Measurements from ENCODE around the gene AGBL1. TPM values are rescaled to one million over a fixed set of nuclear protein-coding genes. Genes with fewer than 3 reads are reported as not detected.

AGBL1 gene
- total and polyA plus RNA-seq, 2 donors (not counting 3 experiments of a cell fraction or from before 2014, with no cell fraction given): not detected

DNA sequence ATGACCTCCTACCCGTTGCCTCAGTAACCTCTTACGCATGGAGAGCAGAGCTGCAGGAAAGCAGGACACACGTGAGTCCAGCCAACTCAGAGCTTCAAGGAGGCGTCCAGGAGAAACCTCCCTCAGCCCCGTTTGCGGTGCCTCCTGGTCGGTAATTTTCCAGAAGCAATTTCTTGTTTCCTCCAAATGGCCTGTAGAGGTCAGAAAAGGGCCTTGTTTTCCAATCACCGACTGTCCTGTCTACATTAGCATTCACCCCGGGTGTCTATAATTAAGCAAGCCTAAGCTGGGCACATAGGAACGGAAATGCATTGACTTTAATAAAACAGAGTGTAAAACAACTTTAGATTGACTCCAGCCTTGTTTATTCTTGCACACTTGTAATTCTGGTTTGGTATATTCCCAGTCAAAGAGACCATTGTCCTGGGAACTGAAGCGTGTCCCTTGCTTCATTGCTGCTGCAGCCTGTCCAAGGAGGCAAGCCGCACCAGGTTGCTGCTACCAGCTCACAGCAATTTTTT is 836.2 kb downstream of the AGBL1 start:
- FAIRE-seq (no peak), DNase-seq (ENCODE audit: low read depth, low spot score) (no peak)
- Histone ChIP-seq H3K27ac (ENCODE audit: insufficient read depth, low read depth, low read length) (no peak overlapping the region), H3K9ac (replicated peaks; ENCODE audit: extremely low read depth, insufficient read depth, low read length) (no peak overlapping the region), H3K79me2 (ENCODE audit: control insufficient read depth, insufficient read depth, low read length) (no peaks in the 10 kb centered on the region), H3K4me3 (replicated peaks in 1 of 3; ENCODE audit: insufficient read depth in 1 of 3, low read depth in 1 of 3, low read length in 3 of 3) (no peak overlapping the region), H3K9me3 (replicated peaks; ENCODE audit: control insufficient read depth, insufficient read depth, low read length) (no peaks in the 10 kb centered on the region), H3K27me3 (ENCODE audit: control insufficient read depth in 2 of 2, insufficient read depth in 2 of 2, low read length in 2 of 2) (no peaks in the 10 kb centered on the region), H4K20me1 (replicated peaks; ENCODE audit: control insufficient read depth, extremely low read depth, insufficient read depth, low read length) (no peaks in the 10 kb centered on the region), H3K4me2 (ENCODE audit: insufficient read depth, low read length) (no peak overlapping the region), H3K9me1 (replicated peaks; ENCODE audit: control insufficient read depth, extremely low read depth, insufficient read depth, low read length) (no peaks in the 10 kb centered on the region), H2AFZ (ENCODE audit: low read depth, low read length) (no peak overlapping the region), H3K4me1 (ENCODE audit: control insufficient read depth, extremely low read depth, insufficient read depth, low read length) (no peaks in the 10 kb centered on the region), H3K36me3 (ENCODE audit: control insufficient read depth in 2 of 2, extremely low read depth in 1 of 2, insufficient read depth in 2 of 2, low read length in 2 of 2) (no peaks in the 10 kb centered on the region)
- POLR2A ChIA-PET: no interaction called here
- no TSS peak for BruUV-seq (replicated peaks)
- CTCF ChIA-PET: no interaction called here
- dilution Hi-C loops (cut with MboI; ENCODE audit: extremely low pct_ligation_motif_present, low sequenced_read_pairs): no loop called here
- intact Hi-C loops (cut with micrococcal nuclease): loop anchor here (5.0 kb wide), 1 partner anchor 1331 kb away; no protein-coding TSS in a partner anchor
- TF ChIP-seq, protein P1, sequence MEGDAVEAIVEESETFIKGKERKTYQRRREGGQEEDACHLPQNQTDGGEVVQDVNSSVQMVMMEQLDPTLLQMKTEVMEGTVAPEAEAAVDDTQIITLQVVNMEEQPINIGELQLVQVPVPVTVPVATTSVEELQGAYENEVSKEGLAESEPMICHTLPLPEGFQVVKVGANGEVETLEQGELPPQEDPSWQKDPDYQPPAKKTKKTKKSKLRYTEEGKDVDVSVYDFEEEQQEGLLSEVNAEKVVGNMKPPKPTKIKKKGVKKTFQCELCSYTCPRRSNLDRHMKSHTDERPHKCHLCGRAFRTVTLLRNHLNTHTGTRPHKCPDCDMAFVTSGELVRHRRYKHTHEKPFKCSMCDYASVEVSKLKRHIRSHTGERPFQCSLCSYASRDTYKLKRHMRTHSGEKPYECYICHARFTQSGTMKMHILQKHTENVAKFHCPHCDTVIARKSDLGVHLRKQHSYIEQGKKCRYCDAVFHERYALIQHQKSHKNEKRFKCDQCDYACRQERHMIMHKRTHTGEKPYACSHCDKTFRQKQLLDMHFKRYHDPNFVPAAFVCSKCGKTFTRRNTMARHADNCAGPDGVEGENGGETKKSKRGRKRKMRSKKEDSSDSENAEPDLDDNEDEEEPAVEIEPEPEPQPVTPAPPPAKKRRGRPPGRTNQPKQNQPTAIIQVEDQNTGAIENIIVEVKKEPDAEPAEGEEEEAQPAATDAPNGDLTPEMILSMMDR (IDR thresholded peaks at IDR 0.05; ENCODE audit: extremely low read depth in 1 of 2, insufficient read depth in 1 of 2, low read depth in 1 of 2, low read length in 2 of 2): no peak
- TF ChIP-seq POLR2AphosphoS5 (IDR thresholded peaks at IDR 0.05; ENCODE audit: insufficient read depth, low read depth, low read length) (no peak), POLR2A (IDR thresholded peaks at IDR 0.05; ENCODE audit: low read depth, low read length) (no peak), MYC (IDR thresholded peaks at IDR 0.05; ENCODE audit: low read depth, low read length) (no peak), JUN (IDR thresholded peaks at IDR 0.05; ENCODE audit: borderline replicate concordance, insufficient read depth, insufficient read length, low read depth) (no peak), EZH2 (IDR thresholded peaks at IDR 0.05; ENCODE audit: borderline replicate concordance, low read depth, low read length, severe bottlenecking) (no peak), FOS (IDR thresholded peaks at IDR 0.05; ENCODE audit: borderline replicate concordance, insufficient read depth, low read length) (no peak), GATA2 (IDR thresholded peaks at IDR 0.05; ENCODE audit: insufficient read depth, insufficient read length, low read depth, low read length) (no peak)
- TF ChIP-seq, protein P2, sequence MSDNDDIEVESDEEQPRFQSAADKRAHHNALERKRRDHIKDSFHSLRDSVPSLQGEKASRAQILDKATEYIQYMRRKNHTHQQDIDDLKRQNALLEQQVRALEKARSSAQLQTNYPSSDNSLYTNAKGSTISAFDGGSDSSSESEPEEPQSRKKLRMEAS (IDR thresholded peaks at IDR 0.05; ENCODE audit: insufficient read depth, insufficient read length): no peak

All from endothelial cell of umbilical vein (primary cell).